Measurements from ENCODE around the gene CD58. TPM values are rescaled to one million over a fixed set of nuclear protein-coding genes. Genes with fewer than 3 reads are reported as not detected.

Gene CD58
- total RNA-seq, 4 donors from 2014 or later = 1.8 to 48.7 (median 32.7) TPM

- Histone ChIP-seq H3K4me3 (no peak overlapping the region), H3K27me3 (no peaks in the 10 kb centered on the region), H3K9me3 (no peaks in the 10 kb centered on the region), H3K4me1 (peaks cover 0 to 55% (median 39%) of the 10 kb centered on the region in 4 donors), H3K27ac (no peak overlapping the region), H3K36me3 (no peaks in the 10 kb centered on the region)
- in situ Hi-C loops (cut with MboI; ENCODE audit: low pct_ligation_motif_present in 1 of 4, low pct_unique_long_range_greater_than_20kb in 1 of 4, low sequenced_read_pairs in 3 of 4) = loop anchor here (10.0 to 25.0 kb wide), 4 partner anchors 125 to 350 kb away; partner anchors contain the start of gene ATP1A1 (in 2 of the 4)
- no peak for TF ChIP-seq EP300 (IDR thresholded peaks at IDR 0.05; ENCODE audit: low read depth)
- no peak for TF ChIP-seq POLR2AphosphoS5 (IDR thresholded peaks at IDR 0.05)
- TF ChIP-seq POLR2A (IDR thresholded peaks at IDR 0.05) = no peak
- TF ChIP-seq CTCF (IDR thresholded peaks at IDR 0.05) = no peak
- DNase-seq = no peak
- intact Hi-C loops (cut with DNase I; ENCODE audit: low total_unique reads) = loop anchor here (5.0 kb wide), 1 partner anchor 335 kb away; no protein-coding TSS in a partner anchor
- 92 to 100% methylated on average over 1 of the region's 1 CpG for WGBS, 2 donors (ENCODE audit: low coverage in 1 of 2)
Observed at GRCh38 chr1:116487583-116487982, 83.2 kb downstream of the CD58 start.

GRCh38 chr1:116487031-116487430, 83.8 kb downstream of the CD58 start:
- DNase-seq = no peak
- TF ChIP-seq CTCF (IDR thresholded peaks at IDR 0.05) (no peak), POLR2AphosphoS5 (IDR thresholded peaks at IDR 0.05) (no peak), POLR2A (IDR thresholded peaks at IDR 0.05) (no peak), EP300 (IDR thresholded peaks at IDR 0.05; ENCODE audit: low read depth) (no peak)
- Histone ChIP-seq H3K4me1 (peaks cover 0 to 61% (median 41%) of the 10 kb centered on the region in 4 donors), H3K27ac (no peak overlapping the region), H3K27me3 (no peaks in the 10 kb centered on the region), H3K9me3 (no peaks in the 10 kb centered on the region), H3K36me3 (no peaks in the 10 kb centered on the region), H3K4me3 (no peak overlapping the region)
- in situ Hi-C loops (cut with MboI; ENCODE audit: low pct_ligation_motif_present in 1 of 4, low pct_unique_long_range_greater_than_20kb in 1 of 4, low sequenced_read_pairs in 3 of 4) (loop anchor here (10.0 to 25.0 kb wide), 4 partner anchors 125 to 350 kb away; partner anchors contain the start of gene ATP1A1 (in 2 of the 4)), intact Hi-C loops (cut with DNase I; ENCODE audit: low total_unique reads) (loop anchor here (5.0 kb wide), 1 partner anchor 335 kb away; no protein-coding TSS in a partner anchor)

GRCh38 chr1:116486424-116486823, 84.4 kb downstream of the CD58 start:
- Histone ChIP-seq H3K4me3 (no peak overlapping the region), H3K27ac (no peak overlapping the region), H3K27me3 (no peaks in the 10 kb centered on the region), H3K36me3 (no peaks in the 10 kb centered on the region), H3K9me3 (no peaks in the 10 kb centered on the region), H3K4me1 (peaks cover 0 to 65% (median 44%) of the 10 kb centered on the region in 4 donors)
- 68 to 87% methylated on average over 3 of the region's 3 CpGs for WGBS, 2 donors (ENCODE audit: low coverage in 1 of 2)
- no peak for DNase-seq
- intact Hi-C loops (cut with DNase I; ENCODE audit: low total_unique reads) = loop anchor here (5.0 kb wide), 1 partner anchor 334 kb away; no protein-coding TSS in a partner anchor
- in situ Hi-C loops (cut with MboI; ENCODE audit: low pct_ligation_motif_present in 1 of 4, low pct_unique_long_range_greater_than_20kb in 1 of 4, low sequenced_read_pairs in 3 of 4) = loop anchor here (10.0 to 25.0 kb wide), 4 partner anchors 124 to 349 kb away; partner anchors contain the start of gene ATP1A1 (in 2 of the 4)
- TF ChIP-seq POLR2A (IDR thresholded peaks at IDR 0.05) (no peak), EP300 (IDR thresholded peaks at IDR 0.05; ENCODE audit: low read depth) (no peak), POLR2AphosphoS5 (IDR thresholded peaks at IDR 0.05) (no peak), CTCF (IDR thresholded peaks at IDR 0.05) (no peak)

- no peak overlapping the region for H3K4me3 ChIP-seq
- intact Hi-C loops (cut with DNase I; ENCODE audit: low total_unique reads) (loop anchor here (1.0 to 5.0 kb wide), 3 partner anchors 124 to 347 kb away; no protein-coding TSS in a partner anchor), in situ Hi-C loops (cut with MboI; ENCODE audit: low pct_ligation_motif_present in 1 of 4, low pct_unique_long_range_greater_than_20kb in 1 of 4, low sequenced_read_pairs in 3 of 4) (loop anchor here (10.0 to 25.0 kb wide), 4 partner anchors 124 to 349 kb away; partner anchors contain the start of gene ATP1A1 (in 2 of the 4))
- H3K27ac ChIP-seq = peak overlapping the region; percentile 67 to 82 (median 78)
- H3K9me3 ChIP-seq = no peaks in the 10 kb centered on the region
- WGBS, 2 donors (ENCODE audit: low coverage in 1 of 2) = 96 to 100% methylated on average over 1 to 2 of the region's 2 CpGs
- H3K4me1 ChIP-seq = peaks cover 0 to 69% (median 49%) of the 10 kb centered on the region in 4 donors
- H3K27me3 ChIP-seq = no peaks in the 10 kb centered on the region
- TF ChIP-seq POLR2AphosphoS5 (IDR thresholded peaks at IDR 0.05) = no peak
- no peak for TF ChIP-seq CTCF (IDR thresholded peaks at IDR 0.05)
- TF ChIP-seq EP300 (IDR thresholded peaks at IDR 0.05; ENCODE audit: low read depth) = no peak
- TF ChIP-seq POLR2A (IDR thresholded peaks at IDR 0.05) = no peak
- H3K36me3 ChIP-seq = no peaks in the 10 kb centered on the region
- DNase-seq = no peak
Observed at GRCh38 chr1:116485976-116486375, 84.8 kb downstream of the CD58 start.

Data from transverse colon (tissue), 4 donors.